Measurements from ENCODE around the gene HS6ST1.
"Not testable (repeated sequence)": the region's sequence is repeated elsewhere in the genome, so short reads cannot be mapped to it uniquely, and the experiment has no call there.

HS6ST1 gene

DNA sequence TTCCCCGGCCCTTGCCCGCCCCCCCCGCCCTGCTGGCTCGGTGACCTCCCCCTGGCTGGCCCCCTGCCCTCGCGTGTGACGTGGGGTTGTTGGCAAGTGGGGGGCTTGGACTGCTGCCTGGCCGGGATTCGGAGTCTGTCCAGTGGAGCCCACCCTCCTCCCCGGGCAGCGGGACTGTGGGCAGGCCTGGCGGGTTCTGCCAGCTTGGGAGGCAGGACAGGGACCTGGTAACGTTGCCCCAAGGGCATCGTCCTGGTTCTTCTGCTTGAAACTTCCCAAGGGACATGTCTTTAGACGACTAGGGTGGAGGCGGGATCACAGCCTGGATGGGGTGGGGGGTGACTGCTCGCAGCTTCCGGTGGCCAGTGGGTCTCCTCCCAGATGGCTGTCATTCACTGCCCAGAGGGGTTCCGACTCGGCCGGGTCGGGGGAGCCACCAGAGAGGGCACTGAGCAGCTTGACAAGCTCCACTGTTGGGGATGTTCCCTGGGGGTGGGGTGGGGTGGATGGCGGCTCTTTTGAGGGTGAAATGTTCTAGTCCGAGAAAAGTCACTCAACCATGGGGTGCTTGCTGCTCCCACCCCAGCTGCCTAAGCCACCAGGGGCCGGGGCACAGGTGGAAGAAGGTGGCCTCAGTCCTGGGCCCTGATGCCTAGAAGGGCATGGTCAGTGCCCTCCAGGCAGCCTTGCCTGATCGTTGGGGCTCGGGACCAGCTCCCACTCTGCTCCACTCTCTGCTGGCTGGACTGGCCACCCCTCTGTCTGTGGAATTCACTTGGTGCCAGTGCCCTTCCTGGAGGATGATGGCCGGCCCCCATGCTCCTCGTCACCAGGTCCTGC, 4.3 kb upstream of the HS6ST1 start:
- in situ Hi-C loops (cut with MboI; ENCODE audit: low sequenced_read_pairs): no loop called here

DNA sequence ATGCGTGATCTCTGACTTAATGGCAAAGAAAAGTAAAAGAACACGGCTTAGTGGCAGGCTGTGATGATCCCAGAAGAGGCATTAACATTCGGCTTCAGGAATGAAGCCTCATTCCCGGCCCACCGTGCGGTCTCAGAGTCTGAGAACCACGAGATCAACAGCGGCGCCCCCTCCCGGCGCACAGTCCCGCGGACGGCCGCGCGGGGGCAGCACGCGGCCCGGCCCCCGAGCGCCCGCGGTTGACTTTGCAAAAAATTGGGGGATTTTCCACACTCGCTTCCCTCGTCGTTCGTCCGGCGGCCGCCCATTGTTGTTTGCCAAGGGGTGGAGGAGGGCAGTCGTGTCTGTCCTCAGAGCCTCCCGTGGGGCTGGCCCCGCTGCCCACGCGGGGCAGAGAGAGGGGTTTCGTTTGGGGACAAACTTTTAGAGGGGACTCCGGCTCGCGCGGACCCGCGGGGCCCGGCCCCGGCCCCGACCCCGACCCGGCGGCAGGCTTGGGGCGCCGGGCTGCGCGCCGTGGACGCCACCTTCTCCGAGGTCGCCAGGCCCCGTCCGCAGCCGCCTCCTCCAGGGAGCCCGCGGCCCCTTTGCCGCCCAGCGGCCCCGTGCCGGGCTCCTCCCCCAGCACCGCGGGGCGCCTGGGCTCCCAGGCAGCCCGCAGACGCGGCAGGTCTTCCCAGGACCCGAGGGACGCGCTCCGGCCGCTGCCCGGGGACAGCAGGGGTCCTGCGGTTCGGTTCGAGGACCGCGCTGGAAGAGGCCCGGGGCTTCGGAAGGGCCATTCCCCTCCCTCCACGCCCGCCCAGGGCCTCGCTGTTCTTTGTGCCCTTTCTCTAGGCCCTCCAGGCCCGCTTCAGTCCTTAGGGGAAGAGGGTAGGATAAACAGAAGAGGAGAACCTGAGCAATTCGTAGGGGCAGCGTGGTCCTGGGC, 3.4 kb upstream of the HS6ST1 start:
- in situ Hi-C loops (cut with MboI; ENCODE audit: low sequenced_read_pairs): no loop called here

DNA sequence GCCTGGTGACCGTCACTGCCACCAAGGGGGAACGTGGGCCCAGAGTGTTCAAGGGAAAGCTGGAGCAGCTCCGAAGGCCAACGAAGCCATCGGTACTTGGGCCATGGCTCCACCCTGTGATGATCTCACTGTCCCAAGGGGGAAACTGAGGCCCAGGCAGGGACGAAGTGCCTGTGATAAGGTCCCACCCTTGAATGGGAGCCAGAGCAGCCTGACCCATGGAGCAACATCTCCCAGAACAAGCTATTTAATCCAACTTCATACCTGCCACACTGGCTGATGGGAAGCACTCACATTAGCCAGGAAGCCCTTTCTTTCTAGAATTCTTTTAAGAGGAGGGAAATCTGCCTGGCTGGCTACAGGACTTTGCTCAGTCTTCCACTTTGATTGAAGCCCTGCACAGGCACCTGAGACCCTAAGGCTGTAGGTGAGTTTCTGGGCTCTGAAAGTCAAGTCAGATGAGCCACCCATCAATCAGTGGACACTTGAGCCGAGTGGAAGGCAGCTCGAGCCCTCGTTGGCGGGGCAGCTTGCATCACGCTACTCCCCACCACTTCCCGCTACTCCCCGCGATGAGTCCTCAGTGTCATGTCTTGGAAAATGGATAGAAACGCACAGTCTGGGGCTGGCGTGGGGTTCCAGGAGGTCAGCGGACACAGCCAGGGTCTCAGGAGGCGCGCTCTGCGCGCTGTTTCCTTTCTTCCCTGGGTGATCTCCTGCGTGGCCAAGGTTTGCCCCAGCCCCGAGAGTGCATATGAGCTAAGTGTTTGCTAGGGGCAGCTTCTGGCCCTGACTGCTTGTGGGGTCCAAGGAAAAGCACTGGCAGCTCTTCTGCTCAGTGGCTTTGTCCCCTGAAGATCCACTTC, 2.5 kb upstream of the HS6ST1 start:
- in situ Hi-C loops (cut with MboI; ENCODE audit: low sequenced_read_pairs): no loop called here

DNA sequence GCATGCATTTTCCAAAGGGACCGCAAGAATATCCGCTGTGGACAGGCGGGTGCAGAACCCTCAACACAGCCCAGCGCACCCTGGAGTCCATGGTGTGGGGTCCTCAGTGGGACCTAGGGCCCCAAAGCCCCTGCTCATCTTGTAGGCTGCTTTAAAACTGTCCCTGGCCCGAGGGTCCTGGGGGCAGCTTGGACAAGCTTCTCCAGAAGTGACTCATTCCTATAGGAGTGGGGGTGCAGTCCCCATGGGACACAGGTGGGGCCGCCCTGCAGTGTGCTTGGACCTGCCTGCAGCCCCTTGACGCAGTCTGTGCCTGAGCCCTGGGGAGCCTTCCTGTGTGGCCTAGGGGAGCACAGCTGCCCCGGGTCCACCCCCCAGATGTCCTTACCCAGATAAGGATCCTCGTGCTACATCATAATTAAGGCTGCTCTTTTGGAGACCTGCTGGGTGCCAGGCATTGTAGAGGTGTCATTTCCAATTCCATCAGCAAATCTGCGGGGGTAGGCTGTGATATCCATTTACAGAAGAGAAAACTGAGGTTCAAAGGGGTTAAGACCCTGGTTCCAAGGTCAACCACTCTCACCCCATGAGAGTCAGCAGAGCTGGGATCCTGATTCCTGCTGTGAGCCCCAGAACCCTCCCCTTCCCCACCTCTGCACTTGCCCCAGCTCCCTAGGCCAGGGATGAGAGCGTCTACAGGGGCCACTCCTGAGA, 1.7 kb upstream of the HS6ST1 start:
- in situ Hi-C loops (cut with MboI; ENCODE audit: low sequenced_read_pairs): no loop called here

DNA sequence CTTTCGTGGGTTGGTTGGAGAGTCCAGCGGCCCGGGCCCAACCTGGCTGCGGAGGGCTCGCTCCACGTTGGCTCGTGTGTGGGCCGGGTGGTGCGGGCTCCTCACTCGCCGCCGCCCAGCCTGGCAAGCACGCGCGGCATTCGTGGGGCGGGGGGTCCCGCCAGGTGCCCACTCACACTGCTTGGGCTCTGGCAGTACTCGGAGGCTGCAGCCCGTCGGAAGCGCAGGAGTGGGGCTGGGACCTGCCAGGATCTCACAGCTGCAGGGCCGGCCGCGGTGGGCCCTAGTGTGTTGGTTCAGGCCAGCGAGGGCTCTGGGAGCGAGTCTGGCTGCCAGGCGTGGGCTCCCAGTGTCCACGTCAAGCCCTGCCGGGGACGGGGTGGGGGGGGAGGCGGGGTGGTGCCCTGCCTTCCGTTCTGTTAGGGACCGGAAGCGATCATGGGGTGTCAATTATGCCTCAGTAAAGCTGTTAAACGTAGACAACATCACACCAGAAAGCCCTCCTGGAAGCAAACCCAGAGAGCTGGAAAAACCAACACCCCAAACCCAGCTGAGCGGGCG, 1.0 kb upstream of the HS6ST1 start:
- in situ Hi-C loops (cut with MboI; ENCODE audit: low sequenced_read_pairs): no loop called here

DNA sequence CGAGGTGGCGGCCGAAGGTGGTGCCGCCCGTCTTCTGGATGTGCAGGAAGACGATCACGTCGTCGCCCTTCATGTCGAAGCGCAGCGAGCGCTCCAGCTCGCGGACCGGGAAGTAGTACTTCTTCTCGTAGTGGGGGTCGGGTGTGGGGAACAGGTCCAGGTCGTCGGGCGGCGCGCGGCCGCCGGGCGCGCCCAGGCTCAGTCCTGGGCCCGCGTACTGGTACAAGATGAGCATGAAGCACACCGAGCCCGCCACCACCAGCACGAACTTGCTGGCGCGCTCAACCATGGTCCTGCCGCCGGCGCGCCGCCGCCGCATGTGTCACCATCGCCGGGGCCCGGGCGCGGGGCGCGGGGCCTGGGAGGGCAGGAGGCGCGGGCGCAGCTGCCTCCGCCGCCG, 423 bp downstream of the HS6ST1 start:
- in situ Hi-C loops (cut with MboI; ENCODE audit: low sequenced_read_pairs): not testable (repeated sequence)

DNA sequence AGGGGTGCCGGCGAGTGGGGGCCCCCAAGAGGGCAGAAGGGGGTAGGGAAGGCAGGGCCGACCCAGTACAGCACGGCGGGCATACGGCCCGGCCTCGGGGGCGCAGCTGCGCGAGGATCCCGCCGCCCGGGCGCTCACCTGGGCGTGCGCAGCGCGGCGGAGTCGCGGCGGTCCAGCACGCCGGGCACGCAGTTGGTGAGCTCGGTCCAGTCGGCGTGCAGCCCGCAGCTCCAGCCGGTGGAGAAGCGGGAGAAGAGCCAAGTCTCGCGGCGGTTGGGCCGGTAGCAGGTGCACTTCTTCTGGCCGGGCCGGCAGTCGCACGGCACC, 806 bp downstream of the HS6ST1 start:
- in situ Hi-C loops (cut with MboI; ENCODE audit: low sequenced_read_pairs): not testable (repeated sequence)

DNA sequence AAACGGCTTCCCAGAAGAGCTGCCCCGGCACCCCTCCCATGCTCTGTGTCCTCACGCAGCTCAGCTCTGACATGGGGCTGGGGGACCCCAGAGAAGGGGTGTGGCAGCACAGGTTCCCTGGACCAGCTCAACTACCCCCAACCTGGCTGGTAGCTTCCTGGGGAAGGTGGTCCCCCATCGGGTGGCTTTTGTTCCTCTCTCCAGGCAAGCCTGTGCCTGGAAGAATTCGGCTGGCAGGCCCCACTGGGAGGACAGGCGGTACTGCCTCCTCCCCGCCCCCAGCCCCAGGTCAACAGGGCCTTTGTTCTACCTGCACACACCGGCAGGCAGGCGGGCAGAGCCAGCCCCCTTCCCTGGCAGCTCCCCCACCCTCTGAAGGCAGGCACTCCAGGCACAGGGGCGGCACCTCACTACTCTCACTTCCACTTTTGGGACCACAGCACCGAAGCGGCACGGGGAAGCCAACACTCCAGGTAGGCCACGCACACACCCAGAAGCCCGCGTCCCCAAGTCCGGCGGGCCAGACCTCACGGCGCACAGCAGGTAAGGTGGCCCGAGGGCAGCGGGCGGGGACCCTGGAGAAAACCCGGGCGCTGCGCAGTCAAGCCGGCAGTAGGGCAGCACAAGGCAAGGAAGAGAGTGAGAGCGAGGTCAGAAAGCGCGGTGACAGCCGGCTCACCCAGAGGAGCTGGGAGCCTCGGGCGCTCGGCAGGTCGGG, 1.3 kb downstream of the HS6ST1 start:
- in situ Hi-C loops (cut with MboI; ENCODE audit: low sequenced_read_pairs): no loop called here

DNA sequence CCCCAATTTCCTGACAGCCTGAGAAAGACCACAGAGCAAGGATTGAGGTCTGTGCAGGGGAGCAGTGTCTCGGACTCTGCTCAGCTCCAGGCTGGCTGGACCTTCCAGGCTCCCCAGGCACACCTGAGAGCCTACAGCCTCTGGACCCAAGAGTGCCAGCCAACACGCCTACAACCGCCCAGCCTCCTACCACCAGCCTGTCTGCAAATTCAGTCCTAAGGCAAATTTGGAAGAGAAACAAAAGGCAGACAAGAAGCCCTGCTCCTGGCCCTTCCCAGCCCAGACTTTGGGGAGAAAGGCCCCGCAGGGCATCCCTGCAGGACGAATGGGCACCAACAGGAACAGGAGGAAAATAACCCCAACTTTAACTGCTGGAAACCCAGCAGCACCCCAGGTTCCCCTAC, 1.9 kb downstream of the HS6ST1 start:
- in situ Hi-C loops (cut with MboI; ENCODE audit: low sequenced_read_pairs): no loop called here

DNA sequence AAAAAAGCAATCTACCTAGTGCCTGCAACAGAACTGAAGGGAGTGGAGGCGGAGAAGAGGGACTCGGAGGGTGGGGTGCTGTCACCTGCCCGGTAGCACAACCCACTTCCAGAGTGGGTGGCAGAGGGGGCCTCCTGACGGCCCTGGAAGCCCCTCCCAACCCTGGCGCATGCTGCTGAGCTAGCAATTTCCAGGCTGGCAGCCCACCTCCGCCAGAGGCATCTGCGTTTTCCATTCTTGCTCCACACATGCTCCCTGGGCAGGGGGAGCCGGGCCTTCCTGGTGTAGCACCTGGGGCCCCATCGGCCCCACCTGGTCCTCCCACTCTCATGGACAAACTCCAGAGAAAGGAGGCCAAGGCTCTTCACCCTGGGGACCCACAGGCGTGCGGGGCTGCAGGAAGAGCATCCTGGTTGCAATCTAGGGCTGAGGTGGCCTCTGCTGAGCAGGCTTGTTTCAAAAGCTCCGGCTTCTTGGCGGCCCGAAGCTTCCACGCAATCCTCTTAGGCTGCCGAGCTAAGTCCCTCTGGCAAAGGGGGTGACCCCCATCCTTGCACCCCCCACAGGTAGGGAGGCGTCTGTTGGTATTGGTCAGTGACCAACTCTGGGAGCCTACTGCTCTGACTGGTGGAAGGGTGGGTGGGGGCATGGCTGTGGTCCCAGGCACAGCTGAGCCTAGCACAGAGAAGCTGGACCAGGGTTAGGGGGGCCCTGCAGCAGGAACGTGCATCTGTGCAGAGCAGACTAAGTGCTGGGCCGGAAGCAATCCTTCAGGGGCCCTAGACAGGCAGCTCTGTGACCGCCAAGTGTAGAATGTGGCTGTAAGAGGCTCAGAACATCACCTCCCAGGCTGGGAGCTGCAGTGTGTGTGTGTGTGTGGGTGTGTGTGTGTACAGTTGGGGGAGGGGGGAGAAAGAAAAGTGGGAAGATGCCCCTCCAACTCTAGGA, 2.6 kb downstream of the HS6ST1 start:
- in situ Hi-C loops (cut with MboI; ENCODE audit: low sequenced_read_pairs): no loop called here

DNA sequence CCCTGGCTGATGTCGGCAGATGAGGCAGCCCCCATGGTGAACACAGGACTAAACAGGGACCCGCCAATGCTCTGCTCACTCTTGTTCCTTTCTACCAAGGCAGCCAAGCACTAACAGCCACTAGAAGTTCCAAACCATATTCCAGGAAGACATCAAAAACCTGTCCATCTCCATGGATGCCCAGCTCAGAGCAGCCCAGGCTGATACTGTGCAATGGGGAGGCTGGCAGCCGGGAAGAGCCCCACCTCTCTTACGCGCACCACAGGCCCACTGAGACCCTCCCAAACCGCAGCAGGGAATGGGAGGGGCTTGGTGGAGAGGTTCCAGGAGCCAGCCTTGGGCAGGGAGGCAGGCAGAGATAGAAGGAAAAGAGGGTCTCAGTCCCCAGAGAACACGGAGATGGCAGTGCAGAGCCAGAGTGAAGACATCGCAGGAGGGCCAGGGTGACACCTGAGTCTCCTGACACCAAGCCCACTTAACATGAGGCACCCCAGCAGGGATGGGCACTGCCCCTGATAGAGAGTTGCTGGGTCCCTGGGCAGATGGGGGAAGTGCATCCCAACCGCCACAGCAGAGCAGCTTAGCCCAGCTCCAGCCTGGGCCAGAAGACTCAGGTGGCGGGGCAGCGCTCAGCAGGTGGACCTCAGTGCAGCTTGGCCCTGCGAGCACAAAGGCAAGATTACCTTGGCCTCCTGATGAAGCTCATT, 3.4 kb downstream of the HS6ST1 start:
- in situ Hi-C loops (cut with MboI; ENCODE audit: low sequenced_read_pairs): no loop called here

DNA sequence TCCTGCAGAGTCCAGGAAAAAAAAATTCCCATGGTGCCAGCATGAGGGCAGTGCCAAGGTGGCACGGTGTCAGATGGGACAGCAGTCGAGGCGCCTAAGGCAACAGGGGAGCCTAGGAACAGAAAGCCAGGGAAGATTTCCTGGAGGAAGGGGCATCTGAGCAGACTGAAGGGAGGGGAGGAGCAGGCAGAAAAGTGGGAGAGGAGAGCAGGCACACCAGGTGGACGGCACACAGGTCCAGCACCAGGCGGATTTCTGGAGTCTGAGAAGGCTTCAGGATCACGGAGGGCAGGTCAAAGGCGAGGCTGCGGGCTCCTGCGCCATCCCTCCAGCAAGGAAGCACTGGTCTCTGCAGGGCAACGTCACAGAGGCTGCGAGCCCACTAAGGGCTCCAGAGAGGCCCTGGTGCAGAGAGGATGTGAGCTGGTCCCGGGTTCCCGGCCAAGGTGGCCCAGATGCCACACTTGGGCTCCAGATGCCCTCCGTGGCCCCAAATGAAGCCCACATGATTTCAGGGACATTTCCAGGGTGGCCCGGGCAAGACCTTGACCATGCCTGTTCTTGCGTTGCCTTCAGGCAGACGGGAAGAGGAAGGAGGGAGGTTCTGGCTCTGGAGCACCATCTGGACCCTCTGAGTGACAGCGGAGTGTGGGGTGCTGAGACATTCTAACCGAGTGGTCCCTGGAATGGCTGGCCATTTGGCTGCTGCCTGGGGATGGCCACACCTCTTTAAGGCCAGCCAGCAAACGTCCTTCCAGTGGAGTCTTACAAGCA, 4.1 kb downstream of the HS6ST1 start:
- in situ Hi-C loops (cut with MboI; ENCODE audit: low sequenced_read_pairs): no loop called here

DNA sequence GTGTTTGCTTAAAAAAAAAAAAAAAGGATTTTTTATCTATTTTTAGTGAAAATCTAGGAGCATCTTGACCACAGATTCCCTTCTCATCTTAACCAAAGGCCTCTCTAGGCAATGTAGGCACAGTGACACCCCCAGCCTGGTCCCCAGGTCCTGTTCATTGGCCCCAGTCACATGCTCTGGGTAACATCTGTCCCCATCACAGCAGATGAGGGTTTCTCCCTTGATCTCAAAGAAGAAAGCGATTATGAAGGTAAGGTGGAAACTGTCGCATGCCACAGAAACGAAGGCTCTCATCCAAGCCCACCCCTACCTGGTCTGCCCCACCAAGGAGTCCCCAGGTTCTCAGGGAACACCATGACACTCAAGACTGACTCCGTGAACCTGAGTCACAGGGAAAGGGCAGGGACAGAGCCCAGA, 4.7 kb downstream of the HS6ST1 start:
- in situ Hi-C loops (cut with MboI; ENCODE audit: low sequenced_read_pairs): no loop called here

DNA sequence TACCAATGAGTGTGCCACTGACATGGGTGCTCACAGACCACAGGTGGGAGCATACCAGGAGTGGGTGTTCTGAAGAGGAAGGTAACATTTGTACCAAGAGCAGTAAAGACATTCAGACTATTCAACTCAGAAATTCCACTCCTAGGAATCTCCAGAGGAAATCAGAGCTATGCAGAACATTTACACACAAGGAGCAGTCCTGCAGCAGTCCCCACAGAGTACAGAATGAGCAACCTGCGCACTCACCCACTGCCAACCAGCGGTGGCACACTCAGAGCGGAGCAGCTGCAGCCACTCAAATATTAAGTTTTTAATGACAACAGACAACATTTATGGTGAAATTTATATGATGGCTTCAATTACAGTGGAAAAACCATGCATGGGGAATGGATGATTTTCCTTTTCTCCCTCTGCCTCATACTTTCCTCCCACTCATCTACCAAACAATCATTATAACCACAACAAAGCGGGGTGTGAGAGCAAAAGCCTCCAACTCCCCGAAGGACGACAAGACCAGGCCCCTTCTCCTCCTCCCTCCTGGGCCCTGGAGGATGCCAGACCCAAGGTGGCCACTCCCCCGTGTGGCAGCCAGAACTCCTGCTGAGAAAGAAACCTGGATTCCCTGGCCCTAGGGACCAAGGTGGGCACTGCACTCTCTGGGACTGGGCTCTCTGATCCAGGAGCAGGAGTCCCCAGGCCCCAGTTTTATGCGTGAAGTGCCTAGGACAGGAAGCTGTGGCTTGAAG, 5.4 kb downstream of the HS6ST1 start:
- in situ Hi-C loops (cut with MboI; ENCODE audit: low sequenced_read_pairs): no loop called here

DNA sequence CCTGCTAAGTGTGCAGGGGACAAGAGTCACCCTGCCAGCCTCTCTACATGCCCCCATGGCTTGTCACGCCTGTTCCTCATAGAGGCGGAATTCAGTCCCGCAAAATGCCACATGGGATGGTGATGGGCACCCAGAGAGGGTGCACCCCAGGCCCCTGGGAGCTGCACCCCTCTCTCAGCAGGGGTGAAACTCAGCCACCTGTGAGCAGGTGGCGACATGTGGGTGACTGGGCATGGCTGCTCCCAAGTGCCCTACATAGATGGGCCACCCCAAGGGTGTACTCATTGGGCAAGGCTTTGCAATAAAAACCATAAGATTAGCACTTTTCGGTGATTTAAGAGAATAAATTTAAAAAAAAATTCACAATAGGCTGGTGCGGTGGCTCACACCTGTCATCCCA, 6.3 kb downstream of the HS6ST1 start:
- in situ Hi-C loops (cut with MboI; ENCODE audit: low sequenced_read_pairs): no loop called here

DNA sequence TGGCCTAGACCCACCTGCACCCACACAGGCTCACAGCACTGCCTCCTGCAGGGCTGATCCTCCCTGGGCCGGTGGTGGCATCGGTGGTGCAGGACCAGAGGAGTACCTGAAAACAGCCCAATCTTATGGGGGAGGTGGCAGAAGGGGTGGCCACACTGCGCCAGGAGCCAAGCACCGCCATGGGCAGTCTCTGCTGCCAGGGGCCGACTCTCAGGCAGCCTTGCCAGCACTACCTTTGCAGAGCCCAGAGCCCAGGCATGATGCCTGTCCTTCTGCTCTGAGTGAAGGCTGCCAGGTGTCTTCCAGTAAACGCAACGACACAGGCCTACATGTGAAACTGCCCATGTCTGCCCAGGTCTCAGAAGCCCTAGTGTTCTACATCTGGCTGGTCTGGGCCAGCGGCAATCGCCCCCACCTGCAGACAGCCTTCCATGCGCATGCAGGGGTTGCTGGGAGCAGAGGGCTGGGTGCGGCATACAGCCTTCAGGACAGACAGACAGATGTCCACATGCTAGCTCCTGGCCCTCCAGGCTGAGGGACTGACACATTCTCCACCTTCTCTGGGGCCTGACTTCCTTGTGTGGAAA, 6.8 kb downstream of the HS6ST1 start:
- in situ Hi-C loops (cut with MboI; ENCODE audit: low sequenced_read_pairs): no loop called here
